Activated naive CD8-positive, alpha-beta T cell treated with anti-CD3 and anti-CD28 coated beads, Interleukin-2, amount 10 ng/mL, durations not matched to agents 7 days and 5 days (primary cell): Measurements from ENCODE around the gene KRT27. TPM values are rescaled to one million over a fixed set of nuclear protein-coding genes. Genes with fewer than 3 reads are reported as not detected.
A peak's percentile ranks its signal among the peaks of the same experiment; 100 is the strongest.

ENCODE experiments used
- ATAC-seq: fragments of 150-1000 bp; cut with Tn5 transposase; one replicate; pipeline ENCODE4 v1.10.0; 2021; ENCODE audit warnings: low read depth, moderate library complexity
- POLR2A ChIA-PET: fragments of 350-600 bp; sonication (Branson Sonifier 250); formaldehyde crosslinking; loops from one replicate; lab custom pipeline; 2021; ENCODE audit warnings: antibody characterized with exemption; lab: Charles Lee
- DNase-seq: peaks from one replicate; pipeline ENCODE4 v3.0.0; 2021
- H3K27ac Mint-ChIP-seq: one replicate; pipeline ENCODE4 v1.8.0; 2022; ENCODE audit warnings: mild to moderate bottlenecking, mixed read lengths
- H3K27me3 Mint-ChIP-seq: one replicate; pipeline ENCODE4 v1.8.0; 2022; ENCODE audit warnings: mild to moderate bottlenecking, moderate library complexity, mixed read lengths
- H3K36me3 Mint-ChIP-seq: one replicate; pipeline ENCODE4 v1.8.0; 2021; ENCODE audit warnings: mild to moderate bottlenecking, mixed read lengths
- H3K4me1 Mint-ChIP-seq: one replicate; pipeline ENCODE4 v1.8.0; 2021; ENCODE audit warnings: mixed read lengths
- H3K4me3 Mint-ChIP-seq: one replicate; pipeline ENCODE4 v1.8.0; 2022; ENCODE audit warnings: mild to moderate bottlenecking, moderate library complexity, mixed read lengths
- H3K9me3 Mint-ChIP-seq: one replicate; pipeline ENCODE4 v1.8.0; 2021; ENCODE audit warnings: mixed read lengths
- total RNA-seq, 2 experiments: library from RNA; stranded (reverse); gene quantifications; one replicate each; pipeline ENCODE4 v1.2.3, GENCODE V29; 2021

Gene KRT27, protein sequence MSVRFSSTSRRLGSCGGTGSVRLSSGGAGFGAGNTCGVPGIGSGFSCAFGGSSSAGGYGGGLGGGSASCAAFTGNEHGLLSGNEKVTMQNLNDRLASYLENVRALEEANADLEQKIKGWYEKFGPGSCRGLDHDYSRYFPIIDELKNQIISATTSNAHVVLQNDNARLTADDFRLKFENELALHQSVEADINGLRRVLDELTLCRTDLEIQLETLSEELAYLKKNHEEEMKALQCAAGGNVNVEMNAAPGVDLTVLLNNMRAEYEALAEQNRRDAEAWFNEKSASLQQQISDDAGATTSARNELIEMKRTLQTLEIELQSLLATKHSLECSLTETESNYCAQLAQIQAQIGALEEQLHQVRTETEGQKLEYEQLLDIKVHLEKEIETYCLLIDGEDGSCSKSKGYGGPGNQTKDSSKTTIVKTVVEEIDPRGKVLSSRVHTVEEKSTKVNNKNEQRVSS
- total RNA-seq: not detected

GRCh38 chr17:40782450-40782849 is at the start of gene KRT27:
KRT27 (minus strand) TSS chr17:40782550; CDS start chr17:40782493, 57 bp downstream.
- POLR2A ChIA-PET: no interaction called here
- Mint-ChIP-seq H3K36me3 (no peaks in the 10 kb centered on the region), H3K9me3 (no peaks in the 10 kb centered on the region), H3K4me3 (no peak within 1 kb of the TSS), H3K27me3 (peaks cover 40% of the 10 kb centered on the region), H3K4me1 (peaks cover 4% of the 10 kb centered on the region), H3K27ac (no peak within 1 kb of the TSS)
- DNase-seq: no peak
- no peak for ATAC-seq

- Mint-ChIP-seq H3K36me3 (peaks cover 17% of the 10 kb centered on the region), H3K4me3 (no peak overlapping the region), H3K27me3 (no peaks in the 10 kb centered on the region), H3K4me1 (peaks cover 15% of the 10 kb centered on the region), H3K27ac (no peak overlapping the region), H3K9me3 (peaks cover 3% of the 10 kb centered on the region)
- no peak for DNase-seq
- ATAC-seq: no peak
- POLR2A ChIA-PET: no interaction called here
Observed at GRCh38 chr17:40830085-40830776, 47.9 kb upstream of the KRT27 start.

DNA sequence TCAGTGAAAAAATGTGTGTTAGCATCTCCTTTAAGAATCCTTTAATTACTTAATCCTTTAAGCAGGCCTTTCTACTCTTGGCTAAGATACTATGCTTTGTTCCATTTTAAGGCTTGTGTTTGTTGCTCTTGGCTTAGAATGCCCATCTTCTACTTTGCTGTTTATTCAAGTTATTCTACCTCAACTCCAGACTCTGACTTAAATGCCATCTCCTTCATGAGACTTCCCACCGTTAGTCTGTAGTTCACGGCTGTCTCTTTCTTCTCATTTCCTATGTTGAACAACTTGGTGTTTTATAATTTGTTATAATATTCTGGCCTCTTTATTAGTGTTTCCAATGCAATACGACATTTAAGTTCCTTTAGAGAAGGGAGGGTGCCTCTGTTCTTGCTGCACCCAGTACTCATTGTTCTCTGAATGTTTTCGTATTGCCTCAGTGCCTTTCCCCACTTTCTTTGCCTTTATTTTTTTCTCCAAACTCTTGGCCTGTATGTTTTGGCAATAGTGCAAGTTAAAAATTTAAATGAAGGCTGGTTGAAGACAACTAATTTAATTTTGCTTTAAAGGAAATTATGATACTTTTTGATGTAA is 46.2 kb upstream of the KRT27 start:
- no peak overlapping the region for H3K27ac Mint-ChIP-seq
- peaks cover 3% of the 10 kb centered on the region for H3K9me3 Mint-ChIP-seq
- peaks cover 20% of the 10 kb centered on the region for H3K4me1 Mint-ChIP-seq
- H3K4me3 Mint-ChIP-seq: no peak overlapping the region
- ATAC-seq (no peak), DNase-seq (no peak)
- no peaks in the 10 kb centered on the region for H3K27me3 Mint-ChIP-seq
- peaks cover 13% of the 10 kb centered on the region for H3K36me3 Mint-ChIP-seq
- POLR2A ChIA-PET: no interaction called here

- H3K36me3 Mint-ChIP-seq: peaks cover 13% of the 10 kb centered on the region
- POLR2A ChIA-PET: interaction anchor here (0.8 kb wide), 1 partner anchor 9 kb away, joined by 4 read pairs; no protein-coding TSS in a partner anchor
- H3K27ac Mint-ChIP-seq: peak overlapping the region; percentile 15
- H3K4me3 Mint-ChIP-seq: peak overlapping the region; percentile 38
- peaks cover 17% of the 10 kb centered on the region for H3K4me1 Mint-ChIP-seq
- H3K27me3 Mint-ChIP-seq: no peaks in the 10 kb centered on the region
- ATAC-seq (no peak), DNase-seq (no peak)
- H3K9me3 Mint-ChIP-seq: peaks cover 3% of the 10 kb centered on the region
Observed at GRCh38 chr17:40827746-40828453, 45.5 kb upstream of the KRT27 start.

DNA sequence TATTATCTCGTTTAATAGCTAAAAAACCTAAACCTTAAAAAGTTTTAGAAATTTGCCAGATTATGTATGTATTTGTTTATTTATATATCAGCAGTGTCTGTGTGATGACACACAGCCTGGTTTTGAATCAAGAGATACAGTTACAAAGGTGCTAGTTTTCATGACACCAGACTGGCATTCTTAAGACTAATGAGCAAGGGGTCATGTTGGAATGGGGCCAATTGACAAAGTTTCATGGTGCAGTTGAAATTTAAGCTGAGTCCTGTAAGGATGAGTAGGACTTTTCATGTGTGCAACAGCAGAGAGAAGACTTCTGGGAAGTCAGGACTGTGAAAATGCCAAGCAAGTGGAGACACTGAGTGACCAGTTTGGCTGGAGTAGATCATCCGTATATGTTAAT is 43.2 kb upstream of the KRT27 start:
- Mint-ChIP-seq H3K4me3 (no peak overlapping the region), H3K4me1 (peaks cover 20% of the 10 kb centered on the region), H3K27ac (no peak overlapping the region), H3K27me3 (no peaks in the 10 kb centered on the region), H3K36me3 (peaks cover 16% of the 10 kb centered on the region), H3K9me3 (peaks cover 3% of the 10 kb centered on the region)
- no peak for DNase-seq
- POLR2A ChIA-PET: interaction anchor here (0.7 kb wide), 1 partner anchor 286 kb away, joined by 3 read pairs; no protein-coding TSS in a partner anchor
- ATAC-seq: no peak

DNA sequence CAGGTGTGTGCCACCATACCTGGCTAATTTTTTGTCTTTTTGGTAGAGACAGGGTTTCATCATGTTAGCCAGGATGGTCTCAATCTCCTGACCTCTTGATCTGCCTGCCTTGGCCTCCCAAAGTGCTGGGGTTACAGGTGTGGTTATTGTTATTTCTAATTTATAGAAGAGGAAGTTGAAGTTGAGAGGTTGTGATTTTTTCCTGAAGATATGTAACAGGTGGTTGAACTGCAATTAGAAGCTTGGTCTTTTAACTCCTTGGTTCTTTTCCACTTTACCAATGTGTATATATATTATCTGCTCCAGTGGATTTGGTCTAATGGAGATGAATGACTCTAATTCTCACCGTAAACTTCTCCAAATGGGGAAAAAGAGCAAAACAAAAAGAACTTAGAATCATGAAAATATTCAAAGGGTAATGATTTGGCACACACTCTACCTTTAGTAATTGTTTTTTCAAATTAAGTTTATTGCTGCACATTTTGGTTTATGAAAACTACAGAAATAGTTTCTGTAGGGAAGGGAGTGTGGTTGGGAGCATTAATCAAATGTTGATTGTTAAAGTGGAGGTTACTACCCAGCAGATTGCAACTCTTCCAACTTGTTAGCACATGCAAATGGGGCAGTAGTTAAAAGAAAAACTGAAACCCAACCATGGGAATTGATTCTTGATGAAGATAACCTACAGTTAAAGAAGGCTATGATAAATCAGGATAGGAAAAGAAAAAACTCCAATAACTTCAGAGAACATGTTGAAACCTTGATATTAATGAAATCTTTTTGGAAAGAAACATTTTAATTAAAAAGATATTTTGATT is 41.9 kb upstream of the KRT27 start:
- POLR2A ChIA-PET: no interaction called here
- Mint-ChIP-seq H3K27me3 (no peaks in the 10 kb centered on the region), H3K4me1 (peaks cover 33% of the 10 kb centered on the region), H3K9me3 (no peaks in the 10 kb centered on the region), H3K4me3 (no peak overlapping the region), H3K27ac (no peak overlapping the region), H3K36me3 (peaks cover 14% of the 10 kb centered on the region)
- DNase-seq (no peak), ATAC-seq (no peak)

GRCh38 chr17:40822132-40822812 is 39.9 kb upstream of the KRT27 start, which contains the start of gene KRT10:
KRT10 (minus strand) TSS chr17:40822614; CDS start chr17:40822585, 29 bp downstream.
- ATAC-seq (no peak), DNase-seq (no peak)
- Mint-ChIP-seq H3K4me3 (no peak within 1 kb of the TSS), H3K4me1 (peaks cover 30% of the 10 kb centered on the region), H3K9me3 (peaks cover 1% of the 10 kb centered on the region), H3K27ac (no peak within 1 kb of the TSS), H3K36me3 (peaks cover 19% of the 10 kb centered on the region), H3K27me3 (no peaks in the 10 kb centered on the region)
- POLR2A ChIA-PET: no interaction called here

GRCh38 chr17:40821536-40821935 is 39.2 kb upstream of the KRT27 start:
- Mint-ChIP-seq H3K36me3 (peaks cover 22% of the 10 kb centered on the region), H3K27me3 (no peaks in the 10 kb centered on the region), H3K4me1 (peaks cover 27% of the 10 kb centered on the region), H3K4me3 (no peak overlapping the region), H3K27ac (no peak overlapping the region), H3K9me3 (peaks cover 1% of the 10 kb centered on the region)
- no peak for ATAC-seq
- DNase-seq: no peak
- POLR2A ChIA-PET: no interaction called here

DNA sequence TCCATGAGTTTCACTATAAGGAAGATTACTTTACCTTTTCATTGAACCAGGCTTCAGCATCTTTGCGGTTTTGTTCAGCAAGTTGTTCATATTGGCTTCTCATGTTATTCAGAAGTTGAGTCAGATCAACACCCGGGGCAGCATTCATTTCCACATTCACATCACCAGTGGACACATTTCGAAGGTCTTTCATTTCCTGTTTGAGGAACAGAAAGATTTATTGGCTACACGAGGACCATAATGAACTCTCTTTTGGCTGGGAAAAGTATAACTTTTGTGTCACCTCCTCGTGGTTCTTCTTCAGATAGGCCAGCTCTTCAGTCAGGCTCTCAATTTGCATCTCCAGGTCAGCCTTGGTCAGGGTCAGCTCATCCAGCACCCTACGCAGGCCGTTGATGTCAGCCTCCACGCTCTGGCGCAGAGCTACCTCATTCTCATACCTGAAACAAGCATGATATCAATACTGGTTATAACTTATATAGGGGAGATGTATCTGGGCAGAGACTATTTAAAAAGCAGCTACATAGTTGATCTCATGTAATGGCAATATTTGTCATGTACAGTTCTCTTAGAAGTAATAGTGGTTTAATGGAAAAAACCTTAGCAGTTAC is 38.0 kb upstream of the KRT27 start:
- no peak overlapping the region for H3K27ac Mint-ChIP-seq
- H3K27me3 Mint-ChIP-seq: no peaks in the 10 kb centered on the region
- peaks cover 27% of the 10 kb centered on the region for H3K4me1 Mint-ChIP-seq
- peaks cover 1% of the 10 kb centered on the region for H3K9me3 Mint-ChIP-seq
- peak overlapping the region; percentile 84 for H3K4me3 Mint-ChIP-seq
- ATAC-seq (no peak), DNase-seq (no peak)
- peaks cover 22% of the 10 kb centered on the region for H3K36me3 Mint-ChIP-seq
- POLR2A ChIA-PET: no interaction called here

- POLR2A ChIA-PET: interaction anchor here (1.0 to 1.8 kb wide), 5 partner anchors 8 to 1197 kb away, joined by 4 to 19 read pairs (median 4); partner anchors contain the start of genes DNAJC7 and SMARCE1
- ATAC-seq (no peak), DNase-seq (no peak)
- Mint-ChIP-seq H3K27ac (peak overlapping the region; percentile 75), H3K9me3 (peaks cover 1% of the 10 kb centered on the region), H3K27me3 (no peaks in the 10 kb centered on the region), H3K36me3 (peaks cover 22% of the 10 kb centered on the region), H3K4me1 (peaks cover 27% of the 10 kb centered on the region), H3K4me3 (peak overlapping the region; percentile 84)
Observed at GRCh38 chr17:40819528-40820125, 37.3 kb upstream of the KRT27 start.
